Measurements from ENCODE around the gene KIDINS220.

- TF ChIP-seq CTCF (IDR thresholded peaks at IDR 0.05; ENCODE audit: low read depth, low read length, missing input control): no peak
- no peak for TF ChIP-seq REST (IDR thresholded peaks at IDR 0.05)
- TF ChIP-seq RAD21 (IDR thresholded peaks at IDR 0.05): no peak
- no peak for TF ChIP-seq GABPA (IDR thresholded peaks at IDR 0.05 in 1 of 2, conservative IDR thresholded peaks at IDR 0.05 in 1 of 2)
- TF ChIP-seq ZBTB33 (IDR thresholded peaks at IDR 0.05): no peak
- no peak for TF ChIP-seq RXRA (IDR thresholded peaks at IDR 0.05)
- no peak for TF ChIP-seq JUND (IDR thresholded peaks at IDR 0.05)
- no peak for TF ChIP-seq TAF1 (conservative IDR thresholded peaks at IDR 0.05)
- TF ChIP-seq MAX (IDR thresholded peaks at IDR 0.05): no peak
- TF ChIP-seq YY1 (IDR thresholded peaks at IDR 0.05): no peak
- no peak for TF ChIP-seq EGR1 (IDR thresholded peaks at IDR 0.05; ENCODE audit: low read depth in 2 of 2)
Observed at GRCh38 chr2:8691859-8692437, 145.5 kb downstream of the KIDINS220 start.
